ENCODE data around the gene MBD3L3.
"Not testable (repeated sequence)": the region's sequence is repeated elsewhere in the genome, so short reads cannot be mapped to it uniquely, and the experiment has no call there.

The MBD3L3 gene

GRCh38 chr19:7063339-7063738 is 4.9 kb upstream of the MBD3L3 start:
- DNase-seq (ENCODE audit: low read depth): no peak

GRCh38 chr19:7059977-7060376 is 1.5 kb upstream of the MBD3L3 start:
- DNase-seq (ENCODE audit: low read depth): not testable (repeated sequence)

DNA sequence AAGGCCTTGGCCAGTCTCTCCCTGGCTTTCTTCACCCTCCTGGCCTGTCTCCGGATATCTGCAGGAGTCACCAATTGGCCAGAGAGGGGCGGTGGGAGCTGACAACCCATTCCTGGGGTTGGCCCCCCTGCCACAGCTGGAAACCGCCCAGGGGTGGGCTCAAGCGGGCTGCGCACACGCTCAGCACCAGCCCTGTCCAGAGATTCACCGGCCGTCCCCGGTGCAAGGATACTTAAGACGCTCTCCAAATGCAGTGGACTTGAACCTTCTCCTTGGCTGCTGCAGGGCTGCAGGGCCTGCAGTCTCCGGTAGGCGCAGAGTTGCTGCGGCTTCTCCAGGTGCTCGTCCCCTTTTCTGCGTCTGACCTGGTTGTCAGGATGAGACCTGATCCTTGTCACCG is 2.1 kb downstream of the MBD3L3 start:
- not testable (repeated sequence) for DNase-seq (ENCODE audit: low read depth)

DNA sequence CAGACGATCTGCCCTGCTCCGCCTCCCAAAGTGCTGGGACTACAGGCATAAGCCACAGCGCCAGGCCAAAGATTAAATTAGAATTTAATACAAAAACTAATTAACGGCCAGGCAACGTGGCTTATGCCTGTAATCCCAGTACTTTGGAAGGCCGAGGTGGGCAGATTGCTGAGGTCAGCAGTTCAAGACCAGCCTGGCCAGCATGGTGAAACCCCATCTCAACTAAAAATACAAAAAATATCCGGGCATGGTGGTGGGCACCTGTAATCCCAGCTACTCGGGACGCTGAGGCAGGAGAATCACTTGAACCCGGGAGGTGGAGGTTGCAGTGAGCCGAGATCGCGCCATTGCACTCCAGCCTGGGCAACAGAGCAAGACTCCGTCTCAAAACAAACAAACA is 2.8 kb downstream of the MBD3L3 start:
- DNase-seq (ENCODE audit: low read depth): not testable (repeated sequence)

GRCh38 chr19:7054635-7055368 is 3.7 kb downstream of the MBD3L3 start:
- not testable (repeated sequence) for DNase-seq (ENCODE audit: low read depth)

- DNase-seq (ENCODE audit: low read depth): not testable (repeated sequence)
These were observed 5.6 kb downstream of the MBD3L3 start for GRCh38 chr19:7052896-7053295.

DNA sequence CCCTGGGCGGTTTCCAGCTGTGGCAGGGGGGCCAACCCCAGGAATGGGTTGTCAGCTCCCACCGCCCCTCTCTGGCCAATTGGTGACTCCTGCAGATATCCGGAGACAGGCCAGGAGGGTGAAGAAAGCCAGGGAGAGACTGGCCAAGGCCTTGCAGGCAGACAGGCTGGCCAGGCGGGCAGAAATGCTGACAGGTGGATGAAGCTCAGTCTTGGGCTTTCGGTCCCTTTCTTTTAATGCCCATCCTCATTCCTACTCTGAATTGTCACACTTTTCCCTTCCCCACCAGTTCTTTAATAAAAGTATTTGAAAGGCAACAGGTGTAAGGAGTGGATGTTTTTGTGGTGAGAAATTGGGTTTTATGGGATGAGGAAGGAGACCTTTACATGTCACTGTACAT is 7.1 kb downstream of the MBD3L3 start:
- DNase-seq (ENCODE audit: low read depth): not testable (repeated sequence)

DNA sequence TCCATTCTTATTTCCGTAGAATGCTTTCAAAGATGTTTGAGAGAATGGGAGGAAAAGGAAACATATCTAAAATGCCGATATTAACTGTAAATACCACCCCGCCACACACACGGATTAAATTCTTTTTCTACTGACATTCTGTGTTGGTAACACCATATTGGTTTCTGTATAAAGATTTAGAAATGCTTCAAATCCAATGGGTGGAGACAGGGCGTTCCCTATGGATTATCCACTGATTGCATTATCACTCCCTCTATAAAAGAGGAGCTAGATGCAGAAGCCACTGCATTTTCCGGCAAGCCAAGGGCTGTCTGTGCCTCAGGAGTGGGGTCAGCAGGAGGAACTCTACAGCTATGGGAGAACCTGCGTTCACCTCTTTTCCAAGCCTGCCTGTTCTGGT is 9.5 kb downstream of the MBD3L3 start, which contains the start of gene MBD3L2:
Gene MBD3L2, plus strand, starts transcription at position 301 of the 400 bp plus-strand sequence. Its CDS starts 53 bp downstream, at position 354.
- not testable (repeated sequence) for DNase-seq (ENCODE audit: low read depth)

DNA sequence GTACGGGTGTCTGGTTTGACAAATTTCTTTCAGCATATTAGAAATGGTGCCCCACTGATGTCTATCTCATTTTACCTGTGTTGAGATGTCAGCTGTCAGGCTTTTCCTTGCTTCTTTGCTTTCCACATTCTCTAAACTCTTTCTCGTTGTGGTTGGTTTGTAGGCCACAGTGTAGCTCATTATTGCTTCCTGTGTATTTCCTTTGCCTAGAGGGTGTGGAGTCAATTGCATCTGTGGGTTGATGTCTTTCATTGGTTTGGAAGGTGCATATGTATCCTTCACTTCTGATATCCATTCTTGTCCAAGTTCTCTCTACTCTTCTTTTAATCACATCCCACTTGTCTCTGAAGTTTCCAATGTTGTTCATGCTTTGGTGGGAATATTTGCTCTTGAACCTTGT is 16.9 kb downstream of the MBD3L3 start:
- DNase-seq (ENCODE audit: low read depth): not testable (repeated sequence)

- DNase-seq (ENCODE audit: low read depth): not testable (repeated sequence)
These were observed 18.4 kb downstream of the MBD3L3 start, which contains the start of gene MBD3L4 for GRCh38 chr19:7040079-7040478. TSS of gene MBD3L4 (minus strand) at chr19:7040179. CDS start at chr19:7040144, 35 bp downstream.

- DNase-seq (ENCODE audit: low read depth): not testable (repeated sequence)
These were observed 28.2 kb downstream of the MBD3L3 start, which contains the start of gene MBD3L5 for GRCh38 chr19:7030278-7030677. TSS of gene MBD3L5 (plus strand) at chr19:7030578. CDS start at chr19:7030612, 34 bp downstream.

DNA sequence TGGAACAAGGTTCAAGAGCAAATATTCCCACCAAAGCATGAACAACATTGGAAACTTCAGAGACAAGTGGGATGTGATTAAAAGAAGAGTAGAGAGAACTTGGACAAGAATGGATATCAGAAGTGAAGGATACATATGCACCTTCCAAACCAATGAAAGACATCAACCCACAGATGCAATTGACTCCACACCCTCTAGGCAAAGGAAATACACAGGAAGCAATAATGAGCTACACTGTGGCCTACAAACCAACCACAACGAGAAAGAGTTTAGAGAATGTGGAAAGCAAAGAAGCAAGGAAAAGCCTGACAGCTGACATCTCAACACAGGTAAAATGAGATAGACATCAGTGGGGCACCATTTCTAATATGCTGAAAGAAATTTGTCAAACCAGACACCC is 29.7 kb downstream of the MBD3L3 start:
- not testable (repeated sequence) for DNase-seq (ENCODE audit: low read depth)

DNA sequence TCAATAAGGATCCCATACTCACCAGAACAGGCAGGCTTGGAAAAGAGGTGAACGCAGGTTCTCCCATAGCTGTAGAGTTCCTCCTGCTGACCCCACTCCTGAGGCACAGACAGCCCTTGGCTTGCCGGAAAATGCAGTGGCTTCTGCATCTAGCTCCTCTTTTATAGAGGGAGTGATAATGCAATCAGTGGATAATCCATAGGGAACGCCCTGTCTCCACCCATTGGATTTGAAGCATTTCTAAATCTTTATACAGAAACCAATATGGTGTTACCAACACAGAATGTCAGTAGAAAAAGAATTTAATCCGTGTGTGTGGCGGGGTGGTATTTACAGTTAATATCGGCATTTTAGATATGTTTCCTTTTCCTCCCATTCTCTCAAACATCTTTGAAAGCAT is 37.1 kb downstream of the MBD3L3 start, which contains the start of gene MBD3L2B:
Gene MBD3L2B, minus strand, starts transcription at position 101 of the 400 bp plus-strand sequence. Its CDS starts 34 bp downstream, at position 67.
- not testable (repeated sequence) for DNase-seq (ENCODE audit: low read depth)

GRCh38 chr19:7018828-7019227 is 39.6 kb downstream of the MBD3L3 start:
- no peak for DNase-seq (ENCODE audit: low read depth)

DNA sequence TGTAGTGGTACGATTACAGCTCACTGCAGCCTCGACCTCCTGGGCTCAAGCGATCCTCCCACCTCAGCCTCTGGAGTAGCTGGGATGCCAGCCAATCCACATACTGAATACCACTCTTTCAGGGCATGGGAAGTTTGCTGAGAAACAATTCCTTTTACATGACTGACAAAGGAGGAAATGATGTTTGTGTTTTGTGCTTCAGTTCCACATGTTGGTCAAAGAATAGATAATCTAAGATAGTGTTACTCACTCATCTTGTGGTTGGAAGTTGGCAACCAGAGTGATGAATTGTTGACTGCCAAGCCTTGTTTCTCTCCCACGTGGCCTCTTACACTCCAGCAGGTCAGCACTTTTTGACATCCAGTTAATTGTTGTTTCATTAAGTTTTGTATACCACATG is 44.8 kb downstream of the MBD3L3 start:
- DNase-seq (ENCODE audit: low read depth): peak; percentile 3

DNA sequence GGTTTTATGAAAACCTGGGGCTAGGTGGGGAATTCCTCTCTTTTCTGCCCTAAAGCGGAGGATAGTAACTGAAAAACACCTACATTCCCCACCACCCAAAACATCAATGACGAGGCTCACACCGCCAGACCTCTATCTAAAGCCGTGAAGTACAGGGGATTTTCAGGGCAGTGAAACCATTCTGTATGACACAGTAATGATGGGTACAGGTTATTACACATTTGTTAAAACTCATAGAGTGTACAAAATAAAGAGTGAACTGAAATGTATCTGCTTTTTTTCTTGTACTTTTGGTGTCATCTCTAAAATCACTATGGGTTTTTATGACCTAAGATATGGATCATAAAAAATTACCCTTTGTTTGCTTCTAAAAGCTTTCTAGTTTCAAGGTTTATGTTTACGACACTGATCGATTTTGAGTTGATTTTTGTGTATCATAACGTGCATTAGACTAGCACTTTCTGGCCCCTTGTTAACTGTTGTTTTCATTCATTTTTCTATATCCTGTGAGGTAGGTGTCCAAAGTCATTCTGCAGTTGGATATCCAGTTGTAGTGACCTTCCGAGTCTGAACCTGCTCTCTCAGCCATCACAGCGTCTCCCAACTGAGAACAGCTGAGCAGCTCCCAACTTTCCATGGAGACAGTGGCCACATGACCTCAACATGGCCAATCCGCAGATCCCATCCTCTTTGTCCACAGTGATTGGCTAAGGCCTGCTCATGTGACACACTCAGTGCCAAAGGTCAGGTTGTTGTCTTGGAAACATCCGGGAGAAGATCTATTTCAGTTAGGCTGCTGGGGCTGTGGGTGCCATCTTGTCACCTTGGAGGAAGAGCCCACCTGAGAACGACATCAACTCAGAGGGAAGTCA is 47.5 kb downstream of the MBD3L3 start:
- no peak for DNase-seq (ENCODE audit: low read depth)

DNA sequence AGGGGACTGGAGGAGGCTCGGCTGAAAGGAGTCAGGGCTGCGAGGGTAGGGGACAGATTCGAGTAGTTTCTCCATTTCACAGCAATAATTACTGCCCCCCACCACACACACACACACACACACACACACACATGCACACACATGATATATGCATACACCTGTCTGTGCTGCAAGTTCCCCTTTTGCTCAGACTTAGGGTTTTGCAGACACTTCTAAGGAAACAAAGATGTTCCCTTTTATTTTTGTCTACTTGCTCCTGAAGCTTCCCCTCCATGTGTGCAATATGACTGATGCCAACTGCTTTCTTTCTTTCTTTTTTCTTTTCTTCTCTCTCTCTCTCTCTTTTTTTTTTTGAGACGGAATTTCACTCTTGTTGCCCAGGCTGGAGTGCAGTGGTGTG is 50.6 kb downstream of the MBD3L3 start:
- DNase-seq (ENCODE audit: low read depth): no peak

All from EH (cell line).